ENCODE results near the gene JMJD8. TPM values are rescaled to one million over a fixed set of nuclear protein-coding genes. Genes with fewer than 3 reads are reported as not detected.

The JMJD8 gene
- total RNA-seq, 1 donor from 2014 or later: 46.1 TPM

- TF ChIP-seq CTCF (IDR thresholded peaks at IDR 0.05; ENCODE audit: unreplicated experiment): peak; percentile 38
- H3K4me1 Mint-ChIP-seq: peaks cover 13% of the 10 kb centered on the region
- DNase-seq (ENCODE audit: low spot score in 2 of 2, unreplicated experiment in 2 of 2): no peak
- no peaks in the 10 kb centered on the region for H3K36me3 Mint-ChIP-seq
- H3K4me3 Mint-ChIP-seq: peak overlapping the region; percentile 75
- no peaks in the 10 kb centered on the region for H3K27me3 Mint-ChIP-seq (ENCODE audit: low read depth)
- H3K9me3 Mint-ChIP-seq: no peaks in the 10 kb centered on the region
- H3K27ac Mint-ChIP-seq: peak overlapping the region; percentile 91
These were observed 35.9 kb downstream of the JMJD8 start for GRCh38 chr16:648071-648780.

GRCh38 chr16:647173-647902 is 36.8 kb downstream of the JMJD8 start:
- DNase-seq (ENCODE audit: low spot score in 2 of 2, unreplicated experiment in 2 of 2): no peak
- Mint-ChIP-seq H3K9me3 (no peaks in the 10 kb centered on the region), H3K27ac (no peak overlapping the region), H3K4me3 (peak overlapping the region; percentile 22), H3K4me1 (peaks cover 13% of the 10 kb centered on the region), H3K36me3 (no peaks in the 10 kb centered on the region), H3K27me3 (ENCODE audit: low read depth) (no peaks in the 10 kb centered on the region)
- TF ChIP-seq CTCF (IDR thresholded peaks at IDR 0.05; ENCODE audit: unreplicated experiment): no peak

- Mint-ChIP-seq H3K9me3 (no peaks in the 10 kb centered on the region), H3K36me3 (no peaks in the 10 kb centered on the region), H3K4me1 (peaks cover 13% of the 10 kb centered on the region), H3K27me3 (ENCODE audit: low read depth) (no peaks in the 10 kb centered on the region), H3K4me3 (no peak overlapping the region), H3K27ac (no peak overlapping the region)
- DNase-seq (ENCODE audit: low spot score in 2 of 2, unreplicated experiment in 2 of 2): no peak
- TF ChIP-seq CTCF (IDR thresholded peaks at IDR 0.05; ENCODE audit: unreplicated experiment): no peak
These were observed 37.4 kb downstream of the JMJD8 start for GRCh38 chr16:646679-647172.

- H3K4me3 Mint-ChIP-seq: no peak overlapping the region
- DNase-seq (ENCODE audit: low spot score in 2 of 2, unreplicated experiment in 2 of 2): no peak
- H3K4me1 Mint-ChIP-seq: peaks cover 13% of the 10 kb centered on the region
- TF ChIP-seq CTCF (IDR thresholded peaks at IDR 0.05; ENCODE audit: unreplicated experiment): no peak
- no peak overlapping the region for H3K27ac Mint-ChIP-seq
- no peaks in the 10 kb centered on the region for H3K27me3 Mint-ChIP-seq (ENCODE audit: low read depth)
- H3K9me3 Mint-ChIP-seq: no peaks in the 10 kb centered on the region
- H3K36me3 Mint-ChIP-seq: no peaks in the 10 kb centered on the region
These were observed 38.1 kb downstream of the JMJD8 start for GRCh38 chr16:645852-646678.

GRCh38 chr16:644556-644955 is 39.6 kb downstream of the JMJD8 start:
- H3K27me3 Mint-ChIP-seq (ENCODE audit: low read depth): no peaks in the 10 kb centered on the region
- peaks cover 10% of the 10 kb centered on the region for H3K4me1 Mint-ChIP-seq
- no peak overlapping the region for H3K27ac Mint-ChIP-seq
- TF ChIP-seq CTCF (IDR thresholded peaks at IDR 0.05; ENCODE audit: unreplicated experiment): no peak
- no peaks in the 10 kb centered on the region for H3K36me3 Mint-ChIP-seq
- H3K4me3 Mint-ChIP-seq: peak overlapping the region; percentile 28
- no peaks in the 10 kb centered on the region for H3K9me3 Mint-ChIP-seq
- no peak for DNase-seq (ENCODE audit: low spot score in 2 of 2, unreplicated experiment in 2 of 2)

Data from mesothelial cell of epicardium (in vitro differentiated cells).